Suprapubic skin (tissue), 4 donors: ENCODE data around the gene U2SURP.

Source experiments
- CTCF ChIP-seq, 2 donors: fragments of 200-600 bp in 1 of 2; fragments of 450-650 bp in 1 of 2; sonication (generic) in 1 of 2; IDR thresholded peaks; one replicate each; pipeline ENCODE4 v1.5.1; 2016 to 2019; ENCODE audit warnings: antibody characterized with exemption in 2 of 2, mild to moderate bottlenecking in 1 of 2, moderate library complexity in 1 of 2
- EP300 ChIP-seq: sonication (generic); formaldehyde crosslinking; IDR thresholded peaks from one replicate; pipeline ENCODE4 v1.6.1; 2017; ENCODE audit warnings: antibody characterized with exemption
- POLR2A ChIP-seq, 2 donors: fragments of 450-650 bp; IDR thresholded peaks; one replicate each; pipeline ENCODE4 v1.6.1; 2017; ENCODE audit warnings: antibody characterized with exemption in 2 of 2, mild to moderate bottlenecking in 2 of 2, moderate library complexity in 2 of 2
- POLR2AphosphoS5 ChIP-seq, 3 donors: sonication (generic); formaldehyde crosslinking; IDR thresholded peaks; one replicate each; pipeline ENCODE4 v1.6.1; 2017; ENCODE audit warnings: antibody characterized with exemption in 3 of 3

- TF ChIP-seq CTCF (IDR thresholded peaks at IDR 0.05) (no peak), POLR2A (IDR thresholded peaks at IDR 0.05) (no peak), EP300 (no peak), POLR2AphosphoS5 (IDR thresholded peaks at IDR 0.05) (no peak)
Measured at GRCh38 chr3:143092191-143092590, 90.8 kb downstream of the U2SURP start.
